Stomach (tissue), 9 donors: Measurements from ENCODE around the gene DRC1. TPM values are rescaled to one million over a fixed set of nuclear protein-coding genes. Genes with fewer than 3 reads are reported as not detected.

Experiments
- DNase-seq, 2 donors: peaks; one replicate each; pipeline versions ENCODE4 v3.0.0 to v3.0.0-alpha.2; 2013 to 2019
- H3K27ac ChIP-seq, 5 donors: fragments of 200-600 bp in 4 of 5; sonication (generic) in 4 of 5; one replicate each; pipeline ENCODE4 v1.5.1; 2013 to 2019; ENCODE audit warnings: mild to moderate bottlenecking in 1 of 5, moderate library complexity in 1 of 5
- H3K27me3 ChIP-seq, 3 donors: fragments of 200-600 bp; sonication (generic); one replicate each; pipeline ENCODE4 v1.5.1; 2017 to 2019; ENCODE audit warnings: mixed run types in 1 of 3
- H3K36me3 ChIP-seq, 4 donors: fragments of 200-600 bp; sonication (generic); 1 replicate in 3 of 4; 2 replicates in 1 of 4; pipeline ENCODE4 v1.5.1; 2016 to 2019
- H3K4me1 ChIP-seq, 4 donors: fragments of 200-600 bp; sonication (generic); one replicate each; pipeline ENCODE4 v1.5.1; 2016 to 2019
- H3K4me3 ChIP-seq, 4 donors: fragments of 200-600 bp; sonication (generic) in 3 of 4; one replicate each; pipeline ENCODE4 v1.5.1; 2016 to 2019; ENCODE audit warnings: mild to moderate bottlenecking in 1 of 4
- H3K9me3 ChIP-seq, 4 donors: fragments of 200-600 bp; sonication (generic); one replicate each; pipeline ENCODE4 v1.5.1; 2016 to 2019
- CTCF ChIP-seq, 7 experiments: fragments of 450-650 bp in 4 of 7; fragments of 200-600 bp in 3 of 7; sonication (generic) in 3 of 7; IDR thresholded peaks; one replicate each; pipeline ENCODE4 v1.5.1; 2016 to 2019; ENCODE audit warnings: antibody characterized with exemption in 7 of 7, control low read depth in 2 of 7, mild to moderate bottlenecking in 1 of 7
- EP300 ChIP-seq: sonication (generic); formaldehyde crosslinking; IDR thresholded peaks from one replicate; pipeline ENCODE4 v1.6.1; 2017; ENCODE audit warnings: antibody characterized with exemption
- POLR2A ChIP-seq, 4 donors: fragments of 450-650 bp; IDR thresholded peaks; one replicate each; pipeline ENCODE4 v1.6.1; 2016; ENCODE audit warnings: antibody characterized with exemption in 4 of 4, control low read depth in 2 of 4, mild to moderate bottlenecking in 1 of 4, moderate library complexity in 1 of 4
- POLR2AphosphoS5 ChIP-seq, 3 donors: sonication (generic); formaldehyde crosslinking; IDR thresholded peaks; one replicate each; pipeline ENCODE4 v1.6.1; 2016; ENCODE audit warnings: antibody characterized with exemption in 3 of 3
- WGBS, 5 donors: extraction: QIAGEN DNeasy Blood & Tissue Kit in 3 of 5; methylation state at CpG; one replicate each; pipeline versions ENCODE4 v1.1.5 to v1.1.7; 2013 to 2018; 5-methylcytosine and 5-hydroxymethylcytosine counted together
- intact Hi-C: fragments of 100-400 bp; cut with DNase I; formaldehyde crosslinking; loops from one replicate; pipeline ENCODE4 v1.15.1; 2023; ENCODE audit warnings: low total_unique reads
- polyA plus RNA-seq, 3 donors: library from polyadenylated mRNA; stranded (reverse); fragments of 200-250 nt; gene quantifications; one replicate each; pipeline ENCODE4 v1.2.3, GENCODE V29; 2013
- total RNA-seq, 5 donors: library from RNA; depleted of rRNA; stranded (reverse); fragments of >200 nt; gene quantifications; one replicate each; pipeline versions ENCODE4 v1.1.0 to v1.2.3, GENCODE V29; 2014 to 2016
- donor health status: healthy with polysubstance abuse.
- donor health status: Bipolar disorder and iron deficiency.
- donor health status: healthy.

Gene DRC1
- total and polyA plus RNA-seq, 8 donors: 2.2 TPM; not detected in 7

DNA sequence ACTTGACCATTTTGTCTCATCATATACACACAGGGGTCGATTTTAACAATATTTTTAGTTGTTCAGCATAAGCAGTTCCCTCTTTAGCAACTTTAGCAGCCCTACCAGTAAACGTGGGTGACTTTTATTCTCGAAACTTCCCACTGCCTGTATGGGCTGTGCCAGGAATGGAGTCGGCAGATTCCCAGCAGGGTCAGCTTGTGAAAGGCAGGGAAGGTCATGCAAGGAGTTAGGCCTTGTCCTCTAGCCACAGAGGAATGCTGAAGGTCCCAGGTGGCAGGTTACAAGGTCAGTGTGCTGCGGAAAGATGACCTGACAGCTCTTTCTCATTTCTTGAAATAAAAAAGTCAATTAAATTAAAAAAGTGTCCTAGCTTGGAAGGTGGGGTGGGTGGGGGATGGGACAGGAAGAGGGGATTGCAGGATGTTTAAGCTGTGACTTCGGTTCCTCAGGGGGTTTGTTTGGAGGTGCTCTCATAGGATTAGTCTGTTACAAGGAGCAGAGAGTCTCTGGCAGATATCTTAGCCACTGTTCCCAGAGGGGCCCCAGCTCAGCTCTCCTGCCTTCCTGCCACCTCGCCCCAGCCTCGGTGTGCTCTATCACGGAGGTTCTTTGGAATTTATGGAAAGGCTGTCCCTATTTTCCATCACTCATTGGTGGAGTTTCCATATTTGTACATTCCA lies 21.4 kb downstream of the DRC1 start:
- TF ChIP-seq EP300: no peak
- TF ChIP-seq POLR2AphosphoS5 (IDR thresholded peaks at IDR 0.05): no peak
- TF ChIP-seq POLR2A (IDR thresholded peaks at IDR 0.05): no peak
- no peak for TF ChIP-seq CTCF (IDR thresholded peaks at IDR 0.05)
- no peaks in the 10 kb centered on the region for H3K9me3 ChIP-seq
- WGBS, 5 donors: 47 to 58% (median 55%) methylated on average over 9 of the region's 9 CpGs
- H3K36me3 ChIP-seq: no peaks in the 10 kb centered on the region
- H3K4me3 ChIP-seq: no peak overlapping the region
- H3K4me1 ChIP-seq: no peaks in the 10 kb centered on the region
- intact Hi-C loops: no loop called here
- no peak overlapping the region for H3K27ac ChIP-seq
- no peak for DNase-seq
- no peaks in the 10 kb centered on the region for H3K27me3 ChIP-seq

DNA sequence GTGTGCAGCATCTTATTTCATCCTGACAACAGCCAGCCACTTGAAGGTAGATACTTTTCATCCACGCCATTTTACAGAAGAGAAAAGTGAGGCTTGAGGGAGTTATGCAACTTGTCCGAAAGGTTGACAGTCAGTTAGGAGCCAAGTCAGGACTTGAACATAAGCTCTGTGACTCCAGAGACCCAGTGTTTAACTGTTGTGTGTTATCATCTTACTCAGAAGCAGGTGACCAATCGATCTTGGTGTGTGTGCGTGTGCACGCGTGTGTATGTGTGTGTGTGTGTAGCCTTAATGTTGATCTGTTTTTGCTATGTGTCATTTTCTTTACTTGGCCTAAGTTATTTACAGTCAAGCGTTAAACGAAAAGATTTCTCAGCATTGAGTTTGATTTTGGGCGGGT lies 22.0 kb downstream of the DRC1 start:
- no peaks in the 10 kb centered on the region for H3K27me3 ChIP-seq
- no peak overlapping the region for H3K27ac ChIP-seq
- H3K9me3 ChIP-seq: no peaks in the 10 kb centered on the region
- TF ChIP-seq CTCF (IDR thresholded peaks at IDR 0.05): no peak
- TF ChIP-seq EP300: no peak
- no peak for TF ChIP-seq POLR2AphosphoS5 (IDR thresholded peaks at IDR 0.05)
- TF ChIP-seq POLR2A (IDR thresholded peaks at IDR 0.05): no peak
- H3K4me1 ChIP-seq: no peaks in the 10 kb centered on the region
- no peak overlapping the region for H3K4me3 ChIP-seq
- no peaks in the 10 kb centered on the region for H3K36me3 ChIP-seq
- intact Hi-C loops: no loop called here
- 75 to 89% (median 80%) methylated on average over 9 of the region's 9 CpGs for WGBS, 5 donors
- DNase-seq: no peak

GRCh38 chr2:26424221-26424620 lies 22.5 kb downstream of the DRC1 start:
- Histone ChIP-seq H3K27ac (no peak overlapping the region), H3K36me3 (no peaks in the 10 kb centered on the region), H3K4me3 (no peak overlapping the region), H3K9me3 (no peaks in the 10 kb centered on the region), H3K27me3 (no peaks in the 10 kb centered on the region), H3K4me1 (no peaks in the 10 kb centered on the region)
- DNase-seq: no peak
- 60 to 82% (median 66%) methylated on average over 3 of the region's 3 CpGs for WGBS, 5 donors
- intact Hi-C loops: no loop called here
- TF ChIP-seq POLR2A (IDR thresholded peaks at IDR 0.05): no peak
- TF ChIP-seq EP300: no peak
- no peak for TF ChIP-seq POLR2AphosphoS5 (IDR thresholded peaks at IDR 0.05)
- no peak for TF ChIP-seq CTCF (IDR thresholded peaks at IDR 0.05)

- Histone ChIP-seq H3K9me3 (no peaks in the 10 kb centered on the region), H3K27ac (no peak overlapping the region), H3K27me3 (peaks cover 0 to 4% (median 0%) of the 10 kb centered on the region in 3 donors), H3K36me3 (no peaks in the 10 kb centered on the region), H3K4me1 (no peaks in the 10 kb centered on the region), H3K4me3 (no peak overlapping the region)
- WGBS, 5 donors: 90 to 95% (median 93%) methylated on average over 2 of the region's 2 CpGs
- no peak for DNase-seq
- TF ChIP-seq CTCF (IDR thresholded peaks at IDR 0.05) (no peak), POLR2AphosphoS5 (IDR thresholded peaks at IDR 0.05) (no peak), POLR2A (IDR thresholded peaks at IDR 0.05) (no peak)
- intact Hi-C loops: no loop called here
Observed at GRCh38 chr2:26428846-26429245, 27.1 kb downstream of the DRC1 start.
